ENCODE measurements around the gene PEG3.

GRCh38 chr19:56877069-56877715 is 36.7 kb upstream of the PEG3 start:
- TF ChIP-seq EHMT2 (IDR thresholded peaks at IDR 0.05; ENCODE audit: low read depth) (no peak), JUN (IDR thresholded peaks at IDR 0.05) (no peak), CTCF (IDR thresholded peaks at IDR 0.05) (no peak), EP300 (IDR thresholded peaks at IDR 0.05) (no peak), MAFK (IDR thresholded peaks at IDR 0.05; ENCODE audit: partially characterized antibody) (no peak), POLR2A (IDR thresholded peaks at IDR 0.05; ENCODE audit: low read length) (no peak), RAD21 (conservative IDR thresholded peaks at IDR 0.05 in 1 of 2, IDR thresholded peaks at IDR 0.05 in 1 of 2) (no peak), EHF (CRISPR knock-in tag; IDR thresholded peaks at IDR 0.05) (no peak), NPAS2 (CRISPR knock-in tag; IDR thresholded peaks at IDR 0.05; ENCODE audit: borderline replicate concordance) (no peak)
- TF ChIP-seq, protein P1, sequence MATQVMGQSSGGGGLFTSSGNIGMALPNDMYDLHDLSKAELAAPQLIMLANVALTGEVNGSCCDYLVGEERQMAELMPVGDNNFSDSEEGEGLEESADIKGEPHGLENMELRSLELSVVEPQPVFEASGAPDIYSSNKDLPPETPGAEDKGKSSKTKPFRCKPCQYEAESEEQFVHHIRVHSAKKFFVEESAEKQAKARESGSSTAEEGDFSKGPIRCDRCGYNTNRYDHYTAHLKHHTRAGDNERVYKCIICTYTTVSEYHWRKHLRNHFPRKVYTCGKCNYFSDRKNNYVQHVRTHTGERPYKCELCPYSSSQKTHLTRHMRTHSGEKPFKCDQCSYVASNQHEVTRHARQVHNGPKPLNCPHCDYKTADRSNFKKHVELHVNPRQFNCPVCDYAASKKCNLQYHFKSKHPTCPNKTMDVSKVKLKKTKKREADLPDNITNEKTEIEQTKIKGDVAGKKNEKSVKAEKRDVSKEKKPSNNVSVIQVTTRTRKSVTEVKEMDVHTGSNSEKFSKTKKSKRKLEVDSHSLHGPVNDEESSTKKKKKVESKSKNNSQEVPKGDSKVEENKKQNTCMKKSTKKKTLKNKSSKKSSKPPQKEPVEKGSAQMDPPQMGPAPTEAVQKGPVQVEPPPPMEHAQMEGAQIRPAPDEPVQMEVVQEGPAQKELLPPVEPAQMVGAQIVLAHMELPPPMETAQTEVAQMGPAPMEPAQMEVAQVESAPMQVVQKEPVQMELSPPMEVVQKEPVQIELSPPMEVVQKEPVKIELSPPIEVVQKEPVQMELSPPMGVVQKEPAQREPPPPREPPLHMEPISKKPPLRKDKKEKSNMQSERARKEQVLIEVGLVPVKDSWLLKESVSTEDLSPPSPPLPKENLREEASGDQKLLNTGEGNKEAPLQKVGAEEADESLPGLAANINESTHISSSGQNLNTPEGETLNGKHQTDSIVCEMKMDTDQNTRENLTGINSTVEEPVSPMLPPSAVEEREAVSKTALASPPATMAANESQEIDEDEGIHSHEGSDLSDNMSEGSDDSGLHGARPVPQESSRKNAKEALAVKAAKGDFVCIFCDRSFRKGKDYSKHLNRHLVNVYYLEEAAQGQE (IDR thresholded peaks at IDR 0.05) = no peak
- TF ChIP-seq, protein P2, sequence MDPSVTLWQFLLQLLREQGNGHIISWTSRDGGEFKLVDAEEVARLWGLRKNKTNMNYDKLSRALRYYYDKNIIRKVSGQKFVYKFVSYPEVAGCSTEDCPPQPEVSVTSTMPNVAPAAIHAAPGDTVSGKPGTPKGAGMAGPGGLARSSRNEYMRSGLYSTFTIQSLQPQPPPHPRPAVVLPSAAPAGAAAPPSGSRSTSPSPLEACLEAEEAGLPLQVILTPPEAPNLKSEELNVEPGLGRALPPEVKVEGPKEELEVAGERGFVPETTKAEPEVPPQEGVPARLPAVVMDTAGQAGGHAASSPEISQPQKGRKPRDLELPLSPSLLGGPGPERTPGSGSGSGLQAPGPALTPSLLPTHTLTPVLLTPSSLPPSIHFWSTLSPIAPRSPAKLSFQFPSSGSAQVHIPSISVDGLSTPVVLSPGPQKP (IDR thresholded peaks at IDR 0.05; ENCODE audit: low read depth, low read length) = no peak
